GM23338 (cell line): Measurements from ENCODE around the gene PNPO. TPM values are rescaled to one million over a fixed set of nuclear protein-coding genes. Genes with fewer than 3 reads are reported as not detected.

Experiments used
- ATAC-seq: fragments of 200-7000 bp; cut with Tn5 transposase; 3 replicates; pipeline ENCODE4 v1.9.1; 2020
- DNase-seq: peaks from one replicate; pipeline ENCODE4 v3.0.0-alpha.2; 2015; ENCODE audit warnings: low spot score
- H2AFZ ChIP-seq: fragments of 200-600 bp; sonication (generic); 2 replicates; pipeline ENCODE4 v1.8.0; 2016; ENCODE audit warnings: antibody characterized with exemption, mild to moderate bottlenecking, moderate library complexity
- H3F3A ChIP-seq: fragments of 200-600 bp; sonication (generic); replicated peaks from 2 replicates; pipeline ENCODE4 v1.8.0; 2017; ENCODE audit warnings: antibody characterized with exemption, mixed run types, low read depth
- H3K27ac ChIP-seq: fragments of 200-600 bp; sonication (generic); 2 replicates; pipeline ENCODE4 v1.6.1; 2016; ENCODE audit warnings: low read depth
- H3K27me3 ChIP-seq: fragments of 200-600 bp; sonication (generic); 2 replicates; pipeline ENCODE4 v1.8.0; 2016; ENCODE audit warnings: mild to moderate bottlenecking, mixed run types, moderate library complexity; ENCODE audit not compliant: insufficient read depth
- H3K36me3 ChIP-seq: fragments of 200-600 bp; sonication (generic); 2 replicates; pipeline ENCODE4 v1.8.0; 2016; ENCODE audit warnings: mild to moderate bottlenecking; ENCODE audit not compliant: insufficient read depth
- H3K4me1 ChIP-seq: fragments of 200-600 bp; sonication (generic); 2 replicates; pipeline ENCODE4 v1.8.0; 2016; ENCODE audit warnings: mild to moderate bottlenecking, moderate library complexity; ENCODE audit not compliant: insufficient read depth
- H3K4me2 ChIP-seq: fragments of 200-600 bp; sonication (generic); 2 replicates; pipeline ENCODE4 v1.7.1; 2017; ENCODE audit warnings: mixed run types
- H3K4me3 ChIP-seq: fragments of 200-600 bp; sonication (generic); 2 replicates; pipeline ENCODE4 v1.6.1; 2016; ENCODE audit warnings: mixed run types
- H3K79me2 ChIP-seq: fragments of 200-600 bp; sonication (generic); replicated peaks from 2 replicates; pipeline ENCODE4 v1.8.0; 2017; ENCODE audit warnings: mild to moderate bottlenecking; ENCODE audit not compliant: insufficient read depth
- H3K9me2 ChIP-seq: fragments of 200-600 bp; sonication (generic); 2 replicates; pipeline ENCODE4 v1.8.0; 2017; ENCODE audit not compliant: insufficient read depth
- H4K20me1 ChIP-seq: fragments of 200-600 bp; sonication (generic); replicated peaks from 2 replicates; pipeline ENCODE4 v1.8.0; 2017; ENCODE audit warnings: mild to moderate bottlenecking; ENCODE audit not compliant: insufficient read depth
- H3K27ac Mint-ChIP-seq: 2 replicates; pipeline ENCODE4 v1.8.0; 2020; ENCODE audit warnings: inconsistent platforms, mild to moderate bottlenecking, moderate library complexity, mixed read lengths
- H3K27me3 Mint-ChIP-seq: 3 replicates; pipeline ENCODE4 v1.8.0; 2022; ENCODE audit warnings: low read depth, mild to moderate bottlenecking, moderate library complexity, mixed read lengths, inconsistent platforms; ENCODE audit not compliant: insufficient read depth, poor library complexity
- H3K36me3 Mint-ChIP-seq: 3 replicates; pipeline ENCODE4 v1.8.0; 2021; ENCODE audit warnings: low read depth, mild to moderate bottlenecking, inconsistent platforms, moderate library complexity, mixed read lengths
- H3K4me1 Mint-ChIP-seq: 3 replicates; pipeline ENCODE4 v1.8.0; 2020; ENCODE audit warnings: mild to moderate bottlenecking, inconsistent platforms, mixed read lengths
- H3K4me3 Mint-ChIP-seq: 3 replicates; pipeline ENCODE4 v1.8.0; 2021; ENCODE audit warnings: moderate library complexity, mild to moderate bottlenecking, inconsistent platforms, mixed read lengths
- H3K9me3 Mint-ChIP-seq: 3 replicates; pipeline ENCODE4 v1.8.0; 2020; ENCODE audit warnings: moderate library complexity, mild to moderate bottlenecking, inconsistent platforms, mixed read lengths
- CREB1 ChIP-seq: fragments of 250-450 bp; sonication (Bioruptor Pico); IDR thresholded peaks from 2 replicates; pipeline ENCODE4 v1.5.0; 2020; ENCODE audit warnings: low read depth, mild to moderate bottlenecking, moderate library complexity
- EZH2 ChIP-seq: fragments of 200-600 bp; sonication (generic); IDR thresholded peaks from one replicate; pipeline ENCODE4 v1.8.0; 2017; ENCODE audit warnings: antibody characterized with exemption, mild to moderate bottlenecking, low read depth; ENCODE audit not compliant: unreplicated experiment
- EZH2phosphoT487 ChIP-seq: fragments of 200-600 bp; sonication (generic); IDR thresholded peaks from one replicate; pipeline ENCODE4 v1.8.1; 2018; ENCODE audit warnings: antibody characterized with exemption; ENCODE audit not compliant: unreplicated experiment
- JUNB ChIP-seq: IDR thresholded peaks from one replicate; pipeline ENCODE4 v1.6.1; 2016; ENCODE audit warnings: antibody characterized with exemption; ENCODE audit not compliant: unreplicated experiment
- NANOG ChIP-seq: IDR thresholded peaks from 2 replicates; pipeline ENCODE4 v1.6.1; 2016; ENCODE audit warnings: antibody characterized with exemption, borderline replicate concordance
- POLR2AphosphoS5 ChIP-seq: IDR thresholded peaks from 2 replicates; pipeline ENCODE4 v1.6.1; 2016; ENCODE audit warnings: antibody characterized with exemption, low read depth
- STAT1 ChIP-seq: IDR thresholded peaks from one replicate; pipeline ENCODE4 v1.6.1; 2016; ENCODE audit warnings: antibody characterized with exemption; ENCODE audit not compliant: unreplicated experiment
- ZNF114 ChIP-seq: fragments of 250-450 bp; sonication (Bioruptor Pico); IDR thresholded peaks from 2 replicates; pipeline ENCODE4 v1.5.0; 2020; ENCODE audit warnings: mild to moderate bottlenecking, moderate library complexity
- ZNF331 ChIP-seq: fragments of 250-450 bp; sonication (Bioruptor Pico); IDR thresholded peaks from 2 replicates; pipeline ENCODE4 v1.5.0; 2020; ENCODE audit warnings: low read depth, mild to moderate bottlenecking, moderate library complexity
- polyA plus RNA-seq: library from polyadenylated mRNA; unstranded; fragments of >200 nt; fragmentation: Nextera tagmentation; extraction: Ambion mirVana; gene quantifications from 2 replicates; pipeline ENCODE4 v1.2.1, GENCODE V29; 2016
- total RNA-seq: library from RNA; depleted of rRNA; stranded (reverse); fragments of >200 nt; shearing (Covaris generic); gene quantifications from 2 replicates; pipeline ENCODE4 v1.2.3, GENCODE V29; 2014
- TF ChIP-seq, protein P1 (sequence below): IDR thresholded peaks from one replicate; pipeline ENCODE4 v1.6.1; 2018; ENCODE audit warnings: antibody characterized with exemption; ENCODE audit not compliant: unreplicated experiment
- TF ChIP-seq, protein P2 (sequence below): fragments of 250-450 bp; sonication (Bioruptor Pico); IDR thresholded peaks from 2 replicates; pipeline ENCODE4 v1.5.0; 2020; ENCODE audit warnings: mild to moderate bottlenecking, moderate library complexity
- TF ChIP-seq, protein P3 (sequence below), 2 experiments: fragments of 200-600 bp in 1 of 2; sonication (generic) in 1 of 2; conservative IDR thresholded peaks; 2 replicates each; pipeline versions ENCODE4 v1.5.1 to v1.6.1; 2016 to 2017; ENCODE audit warnings: antibody characterized with exemption in 2 of 2, low read depth in 2 of 2, mild to moderate bottlenecking in 2 of 2, moderate library complexity in 1 of 2
- TF ChIP-seq, protein P4 (sequence below): IDR thresholded peaks from 2 replicates; pipeline ENCODE4 v1.6.1; 2016; ENCODE audit warnings: antibody characterized with exemption

The PNPO gene
- total and polyA plus RNA-seq, 2 experiments from 2014 or later: 5.0 to 12.7 TPM

GRCh38 chr17:47937941-47938340 is 3.4 kb upstream of the PNPO start:
- Histone ChIP-seq H3K4me2 (no peak overlapping the region), H3K27me3 (peaks cover 16% of the 10 kb centered on the region), H3K9me2 (peaks cover 4% of the 10 kb centered on the region; the same call in 1 of the 2 replicates), H3K27ac (no peak overlapping the region), H3K79me2 (no peaks in the 10 kb centered on the region), H3K4me1 (peaks cover 9% of the 10 kb centered on the region; the same call in 1 of the 2 replicates), H2AFZ (no peak overlapping the region), H3K4me3 (no peak overlapping the region), H3K36me3 (no peaks in the 10 kb centered on the region), H3F3A (no peaks in the 10 kb centered on the region), H4K20me1 (no peaks in the 10 kb centered on the region)
- ATAC-seq (no peak), DNase-seq (no peak)
- peaks cover 13% of the 10 kb centered on the region; the same call in 2 of the 3 replicates for H3K9me3 Mint-ChIP-seq
- peaks cover 28% of the 10 kb centered on the region for H3K27me3 Mint-ChIP-seq
- TF ChIP-seq EZH2 (no peak), CREB1 (CRISPR knock-in tag) (no peak), ZNF114 (CRISPR knock-in tag) (no peak), POLR2AphosphoS5 (no peak), EZH2phosphoT487 (no peak), JUNB (no peak), ZNF331 (no peak), NANOG (no peak), STAT1 (no peak)
- TF ChIP-seq, protein P1, sequence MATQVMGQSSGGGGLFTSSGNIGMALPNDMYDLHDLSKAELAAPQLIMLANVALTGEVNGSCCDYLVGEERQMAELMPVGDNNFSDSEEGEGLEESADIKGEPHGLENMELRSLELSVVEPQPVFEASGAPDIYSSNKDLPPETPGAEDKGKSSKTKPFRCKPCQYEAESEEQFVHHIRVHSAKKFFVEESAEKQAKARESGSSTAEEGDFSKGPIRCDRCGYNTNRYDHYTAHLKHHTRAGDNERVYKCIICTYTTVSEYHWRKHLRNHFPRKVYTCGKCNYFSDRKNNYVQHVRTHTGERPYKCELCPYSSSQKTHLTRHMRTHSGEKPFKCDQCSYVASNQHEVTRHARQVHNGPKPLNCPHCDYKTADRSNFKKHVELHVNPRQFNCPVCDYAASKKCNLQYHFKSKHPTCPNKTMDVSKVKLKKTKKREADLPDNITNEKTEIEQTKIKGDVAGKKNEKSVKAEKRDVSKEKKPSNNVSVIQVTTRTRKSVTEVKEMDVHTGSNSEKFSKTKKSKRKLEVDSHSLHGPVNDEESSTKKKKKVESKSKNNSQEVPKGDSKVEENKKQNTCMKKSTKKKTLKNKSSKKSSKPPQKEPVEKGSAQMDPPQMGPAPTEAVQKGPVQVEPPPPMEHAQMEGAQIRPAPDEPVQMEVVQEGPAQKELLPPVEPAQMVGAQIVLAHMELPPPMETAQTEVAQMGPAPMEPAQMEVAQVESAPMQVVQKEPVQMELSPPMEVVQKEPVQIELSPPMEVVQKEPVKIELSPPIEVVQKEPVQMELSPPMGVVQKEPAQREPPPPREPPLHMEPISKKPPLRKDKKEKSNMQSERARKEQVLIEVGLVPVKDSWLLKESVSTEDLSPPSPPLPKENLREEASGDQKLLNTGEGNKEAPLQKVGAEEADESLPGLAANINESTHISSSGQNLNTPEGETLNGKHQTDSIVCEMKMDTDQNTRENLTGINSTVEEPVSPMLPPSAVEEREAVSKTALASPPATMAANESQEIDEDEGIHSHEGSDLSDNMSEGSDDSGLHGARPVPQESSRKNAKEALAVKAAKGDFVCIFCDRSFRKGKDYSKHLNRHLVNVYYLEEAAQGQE: no peak
- TF ChIP-seq, protein P2, sequence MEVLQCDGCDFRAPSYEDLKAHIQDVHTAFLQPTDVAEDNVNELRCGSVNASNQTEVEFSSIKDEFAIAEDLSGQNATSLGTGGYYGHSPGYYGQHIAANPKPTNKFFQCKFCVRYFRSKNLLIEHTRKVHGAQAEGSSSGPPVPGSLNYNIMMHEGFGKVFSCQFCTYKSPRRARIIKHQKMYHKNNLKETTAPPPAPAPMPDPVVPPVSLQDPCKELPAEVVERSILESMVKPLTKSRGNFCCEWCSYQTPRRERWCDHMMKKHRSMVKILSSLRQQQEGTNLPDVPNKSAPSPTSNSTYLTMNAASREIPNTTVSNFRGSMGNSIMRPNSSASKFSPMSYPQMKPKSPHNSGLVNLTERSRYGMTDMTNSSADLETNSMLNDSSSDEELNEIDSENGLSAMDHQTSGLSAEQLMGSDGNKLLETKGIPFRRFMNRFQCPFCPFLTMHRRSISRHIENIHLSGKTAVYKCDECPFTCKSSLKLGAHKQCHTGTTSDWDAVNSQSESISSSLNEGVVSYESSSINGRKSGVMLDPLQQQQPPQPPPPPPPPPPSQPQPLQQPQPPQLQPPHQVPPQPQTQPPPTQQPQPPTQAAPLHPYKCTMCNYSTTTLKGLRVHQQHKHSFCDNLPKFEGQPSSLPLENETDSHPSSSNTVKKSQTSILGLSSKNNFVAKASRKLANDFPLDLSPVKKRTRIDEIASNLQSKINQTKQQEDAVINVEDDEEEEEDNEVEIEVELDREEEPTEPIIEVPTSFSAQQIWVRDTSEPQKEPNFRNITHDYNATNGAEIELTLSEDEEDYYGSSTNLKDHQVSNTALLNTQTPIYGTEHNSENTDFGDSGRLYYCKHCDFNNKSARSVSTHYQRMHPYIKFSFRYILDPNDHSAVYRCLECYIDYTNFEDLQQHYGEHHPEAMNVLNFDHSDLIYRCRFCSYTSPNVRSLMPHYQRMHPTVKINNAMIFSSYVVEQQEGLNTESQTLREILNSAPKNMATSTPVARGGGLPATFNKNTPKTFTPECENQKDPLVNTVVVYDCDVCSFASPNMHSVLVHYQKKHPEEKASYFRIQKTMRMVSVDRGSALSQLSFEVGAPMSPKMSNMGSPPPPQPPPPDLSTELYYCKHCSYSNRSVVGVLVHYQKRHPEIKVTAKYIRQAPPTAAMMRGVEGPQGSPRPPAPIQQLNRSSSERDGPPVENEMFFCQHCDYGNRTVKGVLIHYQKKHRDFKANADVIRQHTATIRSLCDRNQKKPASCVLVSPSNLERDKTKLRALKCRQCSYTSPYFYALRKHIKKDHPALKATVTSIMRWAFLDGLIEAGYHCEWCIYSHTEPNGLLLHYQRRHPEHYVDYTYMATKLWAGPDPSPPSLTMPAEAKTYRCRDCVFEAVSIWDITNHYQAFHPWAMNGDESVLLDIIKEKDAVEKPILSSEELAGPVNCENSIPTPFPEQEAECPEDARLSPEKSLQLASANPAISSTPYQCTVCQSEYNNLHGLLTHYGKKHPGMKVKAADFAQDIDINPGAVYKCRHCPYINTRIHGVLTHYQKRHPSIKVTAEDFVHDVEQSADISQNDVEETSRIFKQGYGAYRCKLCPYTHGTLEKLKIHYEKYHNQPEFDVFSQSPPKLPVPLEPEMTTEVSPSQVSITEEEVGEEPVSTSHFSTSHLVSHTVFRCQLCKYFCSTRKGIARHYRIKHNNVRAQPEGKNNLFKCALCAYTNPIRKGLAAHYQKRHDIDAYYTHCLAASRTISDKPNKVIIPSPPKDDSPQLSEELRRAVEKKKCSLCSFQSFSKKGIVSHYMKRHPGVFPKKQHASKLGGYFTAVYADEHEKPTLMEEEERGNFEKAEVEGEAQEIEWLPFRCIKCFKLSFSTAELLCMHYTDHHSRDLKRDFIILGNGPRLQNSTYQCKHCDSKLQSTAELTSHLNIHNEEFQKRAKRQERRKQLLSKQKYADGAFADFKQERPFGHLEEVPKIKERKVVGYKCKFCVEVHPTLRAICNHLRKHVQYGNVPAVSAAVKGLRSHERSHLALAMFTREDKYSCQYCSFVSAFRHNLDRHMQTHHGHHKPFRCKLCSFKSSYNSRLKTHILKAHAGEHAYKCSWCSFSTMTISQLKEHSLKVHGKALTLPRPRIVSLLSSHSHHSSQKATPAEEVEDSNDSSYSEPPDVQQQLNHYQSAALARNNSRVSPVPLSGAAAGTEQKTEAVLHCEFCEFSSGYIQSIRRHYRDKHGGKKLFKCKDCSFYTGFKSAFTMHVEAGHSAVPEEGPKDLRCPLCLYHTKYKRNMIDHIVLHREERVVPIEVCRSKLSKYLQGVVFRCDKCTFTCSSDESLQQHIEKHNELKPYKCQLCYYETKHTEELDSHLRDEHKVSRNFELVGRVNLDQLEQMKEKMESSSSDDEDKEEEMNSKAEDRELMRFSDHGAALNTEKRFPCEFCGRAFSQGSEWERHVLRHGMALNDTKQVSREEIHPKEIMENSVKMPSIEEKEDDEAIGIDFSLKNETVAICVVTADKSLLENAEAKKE (CRISPR knock-in tag): no peak
- TF ChIP-seq, protein P3, sequence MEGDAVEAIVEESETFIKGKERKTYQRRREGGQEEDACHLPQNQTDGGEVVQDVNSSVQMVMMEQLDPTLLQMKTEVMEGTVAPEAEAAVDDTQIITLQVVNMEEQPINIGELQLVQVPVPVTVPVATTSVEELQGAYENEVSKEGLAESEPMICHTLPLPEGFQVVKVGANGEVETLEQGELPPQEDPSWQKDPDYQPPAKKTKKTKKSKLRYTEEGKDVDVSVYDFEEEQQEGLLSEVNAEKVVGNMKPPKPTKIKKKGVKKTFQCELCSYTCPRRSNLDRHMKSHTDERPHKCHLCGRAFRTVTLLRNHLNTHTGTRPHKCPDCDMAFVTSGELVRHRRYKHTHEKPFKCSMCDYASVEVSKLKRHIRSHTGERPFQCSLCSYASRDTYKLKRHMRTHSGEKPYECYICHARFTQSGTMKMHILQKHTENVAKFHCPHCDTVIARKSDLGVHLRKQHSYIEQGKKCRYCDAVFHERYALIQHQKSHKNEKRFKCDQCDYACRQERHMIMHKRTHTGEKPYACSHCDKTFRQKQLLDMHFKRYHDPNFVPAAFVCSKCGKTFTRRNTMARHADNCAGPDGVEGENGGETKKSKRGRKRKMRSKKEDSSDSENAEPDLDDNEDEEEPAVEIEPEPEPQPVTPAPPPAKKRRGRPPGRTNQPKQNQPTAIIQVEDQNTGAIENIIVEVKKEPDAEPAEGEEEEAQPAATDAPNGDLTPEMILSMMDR (conservative IDR thresholded peaks at IDR 0.05; ENCODE audit: low read depth in 2 of 2): no peak
- TF ChIP-seq, protein P4, sequence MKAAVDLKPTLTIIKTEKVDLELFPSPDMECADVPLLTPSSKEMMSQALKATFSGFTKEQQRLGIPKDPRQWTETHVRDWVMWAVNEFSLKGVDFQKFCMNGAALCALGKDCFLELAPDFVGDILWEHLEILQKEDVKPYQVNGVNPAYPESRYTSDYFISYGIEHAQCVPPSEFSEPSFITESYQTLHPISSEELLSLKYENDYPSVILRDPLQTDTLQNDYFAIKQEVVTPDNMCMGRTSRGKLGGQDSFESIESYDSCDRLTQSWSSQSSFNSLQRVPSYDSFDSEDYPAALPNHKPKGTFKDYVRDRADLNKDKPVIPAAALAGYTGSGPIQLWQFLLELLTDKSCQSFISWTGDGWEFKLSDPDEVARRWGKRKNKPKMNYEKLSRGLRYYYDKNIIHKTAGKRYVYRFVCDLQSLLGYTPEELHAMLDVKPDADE: no peak
- no peak overlapping the region for H3K4me3 Mint-ChIP-seq
- H3K36me3 Mint-ChIP-seq: peaks cover 6% of the 10 kb centered on the region; the same call in 2 of the 3 replicates
- H3K4me1 Mint-ChIP-seq: peaks cover 10% of the 10 kb centered on the region
- no peak overlapping the region for H3K27ac Mint-ChIP-seq
